Measurements from ENCODE around the gene ANTXR1.
A peak's percentile ranks its signal among the peaks of the same experiment; 100 is the strongest.

The ANTXR1 gene

DNA sequence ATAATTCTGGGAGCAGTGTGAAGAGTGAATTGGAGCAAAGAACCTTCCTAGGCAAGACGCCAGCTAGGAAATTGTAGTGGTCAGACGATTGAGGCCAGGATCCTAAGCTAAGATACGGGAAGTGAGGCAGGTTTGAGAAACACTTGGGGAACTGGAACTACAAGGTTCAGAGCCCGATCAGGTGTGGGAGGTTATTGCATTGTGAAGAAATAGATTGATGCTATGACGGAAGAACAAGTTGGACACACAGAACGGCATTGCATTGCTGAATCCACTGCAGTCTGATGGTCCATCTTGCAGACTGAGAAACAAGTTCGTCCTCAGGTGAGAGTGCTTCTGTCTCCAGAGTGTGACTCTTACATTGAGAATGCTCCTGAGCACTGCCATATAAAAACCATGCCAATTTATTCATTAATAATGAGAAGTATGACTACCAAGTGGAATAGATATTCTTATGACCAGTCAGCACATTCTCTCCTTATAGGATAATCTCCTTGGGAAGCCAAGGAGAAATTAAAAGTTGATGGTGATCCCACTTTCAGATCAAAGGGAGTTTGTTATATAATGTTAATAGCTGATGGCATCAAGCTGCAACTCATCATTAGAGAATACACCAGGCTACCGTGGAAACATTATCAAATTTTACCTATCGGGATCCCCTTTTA lies 30.9 kb downstream of the ANTXR1 start:
- no peak for DNase-seq (ENCODE audit: low read depth)
- no peak overlapping the region for H3K4me3 ChIP-seq (ENCODE audit: low read depth, low read length)
- TF ChIP-seq, protein P1, sequence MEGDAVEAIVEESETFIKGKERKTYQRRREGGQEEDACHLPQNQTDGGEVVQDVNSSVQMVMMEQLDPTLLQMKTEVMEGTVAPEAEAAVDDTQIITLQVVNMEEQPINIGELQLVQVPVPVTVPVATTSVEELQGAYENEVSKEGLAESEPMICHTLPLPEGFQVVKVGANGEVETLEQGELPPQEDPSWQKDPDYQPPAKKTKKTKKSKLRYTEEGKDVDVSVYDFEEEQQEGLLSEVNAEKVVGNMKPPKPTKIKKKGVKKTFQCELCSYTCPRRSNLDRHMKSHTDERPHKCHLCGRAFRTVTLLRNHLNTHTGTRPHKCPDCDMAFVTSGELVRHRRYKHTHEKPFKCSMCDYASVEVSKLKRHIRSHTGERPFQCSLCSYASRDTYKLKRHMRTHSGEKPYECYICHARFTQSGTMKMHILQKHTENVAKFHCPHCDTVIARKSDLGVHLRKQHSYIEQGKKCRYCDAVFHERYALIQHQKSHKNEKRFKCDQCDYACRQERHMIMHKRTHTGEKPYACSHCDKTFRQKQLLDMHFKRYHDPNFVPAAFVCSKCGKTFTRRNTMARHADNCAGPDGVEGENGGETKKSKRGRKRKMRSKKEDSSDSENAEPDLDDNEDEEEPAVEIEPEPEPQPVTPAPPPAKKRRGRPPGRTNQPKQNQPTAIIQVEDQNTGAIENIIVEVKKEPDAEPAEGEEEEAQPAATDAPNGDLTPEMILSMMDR (IDR thresholded peaks at IDR 0.05; ENCODE audit: insufficient read depth, low read depth, low read length, missing control alignments): no peak

DNA sequence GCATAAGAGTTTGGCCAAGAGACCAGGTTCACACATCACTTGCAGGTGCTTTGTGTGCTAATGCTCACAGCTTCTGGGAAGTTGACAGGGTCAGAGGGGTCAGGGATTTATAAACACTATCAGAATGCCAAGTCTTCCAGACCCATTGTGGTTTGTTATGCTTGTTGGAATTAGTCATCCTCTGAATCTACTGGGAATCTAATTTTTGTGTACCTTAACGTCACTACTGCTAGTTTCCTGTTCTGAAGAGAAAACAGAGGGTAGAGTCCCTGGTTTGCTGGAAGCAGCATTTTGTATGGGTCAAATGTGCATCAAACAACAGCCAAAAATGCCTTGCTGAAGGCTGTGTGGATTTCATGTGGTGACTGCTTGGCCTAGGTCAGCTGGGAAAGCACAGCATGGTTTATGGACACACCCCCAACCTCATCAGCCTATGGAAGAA lies 33.3 kb downstream of the ANTXR1 start:
- DNase-seq (ENCODE audit: low read depth): no peak
- TF ChIP-seq, protein P1 (IDR thresholded peaks at IDR 0.05; ENCODE audit: insufficient read depth, low read depth, low read length, missing control alignments): no peak
- no peak overlapping the region for H3K4me3 ChIP-seq (ENCODE audit: low read depth, low read length)

GRCh38 chr2:69047625-69048145 lies 34.7 kb downstream of the ANTXR1 start:
- H3K4me3 ChIP-seq (ENCODE audit: low read depth, low read length): no peak overlapping the region
- DNase-seq (ENCODE audit: low read depth): no peak
- TF ChIP-seq, protein P1 (IDR thresholded peaks at IDR 0.05; ENCODE audit: insufficient read depth, low read depth, low read length, missing control alignments): no peak

DNA sequence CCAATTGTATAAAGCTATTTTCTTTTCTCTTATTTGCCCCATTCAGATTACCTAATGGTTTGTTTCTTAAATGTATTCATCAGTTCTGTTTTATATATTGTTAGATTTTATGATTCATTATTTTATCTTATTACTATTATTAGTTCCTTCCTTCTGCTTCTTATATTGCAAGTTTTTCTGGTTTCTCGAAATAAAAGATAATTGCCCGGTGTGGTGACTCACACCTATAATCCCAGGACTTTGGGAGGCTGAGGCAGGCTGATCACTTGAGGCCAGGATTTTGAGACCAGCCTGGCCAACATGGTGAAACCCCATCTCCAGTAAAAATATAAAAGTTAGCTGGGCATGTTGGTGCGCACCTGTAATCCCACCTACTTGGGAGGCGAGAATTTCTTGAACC lies 37.8 kb downstream of the ANTXR1 start:
- TF ChIP-seq, protein P1 (IDR thresholded peaks at IDR 0.05; ENCODE audit: insufficient read depth, low read depth, low read length, missing control alignments): no peak
- DNase-seq (ENCODE audit: low read depth): no peak
- H3K4me3 ChIP-seq (ENCODE audit: low read depth, low read length): no peak overlapping the region

- H3K4me3 ChIP-seq (ENCODE audit: low read depth, low read length): no peak overlapping the region
- DNase-seq (ENCODE audit: low read depth): no peak
- TF ChIP-seq, protein P1 (IDR thresholded peaks at IDR 0.05; ENCODE audit: insufficient read depth, low read depth, low read length, missing control alignments): no peak
Observed at GRCh38 chr2:69053416-69053965, 40.5 kb downstream of the ANTXR1 start.

DNA sequence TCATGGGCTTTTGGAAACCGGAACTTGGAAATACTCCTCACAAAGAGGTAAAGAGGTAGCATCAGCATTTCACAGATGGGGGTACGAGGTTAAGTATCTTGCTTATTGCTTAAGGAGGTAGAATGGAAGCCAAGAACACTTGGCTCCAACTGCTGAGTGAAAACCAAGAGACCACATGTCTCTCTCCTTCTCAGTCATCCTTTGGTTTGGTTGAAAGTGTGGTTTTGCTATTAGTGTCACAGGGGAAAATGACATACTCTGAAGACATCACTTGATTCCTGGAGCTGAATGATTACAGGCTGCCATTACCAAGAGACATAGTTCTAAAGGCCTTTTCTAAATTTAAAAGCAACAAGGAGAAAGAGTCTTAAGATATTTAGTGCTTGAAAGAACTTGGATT lies 41.5 kb downstream of the ANTXR1 start:
- peak; percentile 60 for DNase-seq (ENCODE audit: low read depth)
- H3K4me3 ChIP-seq (ENCODE audit: low read depth, low read length): no peak overlapping the region
- TF ChIP-seq, protein P1 (IDR thresholded peaks at IDR 0.05; ENCODE audit: insufficient read depth, low read depth, low read length, missing control alignments): no peak

All from GM12865 (cell line).